HEK293 (cell line): ENCODE results near the gene MYD88.

Source experiments
- CTCF ChIA-PET: fragments of 350-600 bp; formaldehyde crosslinking; extraction: SDS; loops from one replicate; lab custom pipeline; 2021; ENCODE audit warnings: antibody characterized with exemption; lab: Yijun Ruan, JAX
- POLR2A ChIA-PET: fragments of 300-600 bp; formaldehyde crosslinking; extraction: SDS; loops from one replicate; lab custom pipeline; 2020; ENCODE audit warnings: antibody characterized with exemption, inconsistent platforms; lab: Yijun Ruan, JAX
- H3K27ac ChIP-seq: fragments of 200-500 bp; sonication (Bioruptor generic); 2 replicates; pipeline ENCODE4 v1.5.1; 2014; ENCODE audit warnings: low read depth, low read length, control low read depth, inconsistent platforms; ENCODE audit errors: extremely low read depth
- H3K36me3 ChIP-seq, 2 experiments: fragments of 200-500 bp in 1 of 2; sonication (Bioruptor generic) in 1 of 2; 1 replicate in 1 of 2; 2 replicates in 1 of 2; pipeline ENCODE4 v1.5.1; 2014 to 2017; ENCODE audit warnings: inconsistent platforms in 2 of 2, low read length in 2 of 2; ENCODE audit not compliant: control insufficient read depth in 2 of 2, insufficient read depth in 1 of 2
- H3K4me1 ChIP-seq: fragments of 200-500 bp; sonication (Bioruptor generic); 2 replicates; pipeline ENCODE4 v1.5.1; 2014; ENCODE audit warnings: mild to moderate bottlenecking, low read length, inconsistent platforms; ENCODE audit not compliant: control insufficient read depth, insufficient read depth
- H3K4me3 ChIP-seq: 2 replicates; pipeline ENCODE4 v1.5.1; 2011; ENCODE audit warnings: low read depth, mild to moderate bottlenecking, control low read depth, low read length, moderate library complexity
- H3K9me3 ChIP-seq: fragments of 200-500 bp; sonication (Bioruptor generic); 2 replicates; pipeline ENCODE4 v1.5.1; 2014; ENCODE audit warnings: low read depth, low read length, inconsistent platforms; ENCODE audit not compliant: control insufficient read depth, insufficient read depth
- GLIS2 ChIP-seq: fragments of 450-650 bp; formaldehyde crosslinking; IDR thresholded peaks from 2 replicates; pipeline ENCODE4 v1.5.1; 2016; ENCODE audit warnings: missing biosample characterization, missing genetic modification characterization
- SP3 ChIP-seq: fragments of 450-650 bp; formaldehyde crosslinking; IDR thresholded peaks from 2 replicates; pipeline ENCODE4 v1.5.1; 2016; ENCODE audit warnings: missing biosample characterization, missing genetic modification characterization
- YY2 ChIP-seq: fragments of 450-650 bp; formaldehyde crosslinking; IDR thresholded peaks from 2 replicates; pipeline ENCODE4 v1.5.1; 2016; ENCODE audit warnings: missing biosample characterization, missing genetic modification characterization
- ZFP69B ChIP-seq: fragments of 450-650 bp; formaldehyde crosslinking; IDR thresholded peaks from 2 replicates; pipeline ENCODE4 v1.5.1; 2016; ENCODE audit warnings: missing biosample characterization, missing genetic modification characterization
- ZIC2 ChIP-seq: fragments of 450-650 bp; formaldehyde crosslinking; IDR thresholded peaks from 2 replicates; pipeline ENCODE4 v1.5.1; 2016; ENCODE audit warnings: missing biosample characterization, missing genetic modification characterization
- ZNF19 ChIP-seq: fragments of 450-650 bp; formaldehyde crosslinking; IDR thresholded peaks from 2 replicates; pipeline ENCODE4; 2016; ENCODE audit warnings: missing biosample characterization, missing genetic modification characterization, low read depth
- ZNF211 ChIP-seq: fragments of 450-650 bp; formaldehyde crosslinking; IDR thresholded peaks from 2 replicates; pipeline ENCODE4 v1.5.1; 2016; ENCODE audit warnings: low read depth, missing biosample characterization, missing genetic modification characterization
- ZNF214 ChIP-seq: fragments of 450-650 bp; formaldehyde crosslinking; IDR thresholded peaks from 2 replicates; pipeline ENCODE4 v1.5.1; 2017; ENCODE audit warnings: missing biosample characterization, mild to moderate bottlenecking, missing genetic modification characterization, borderline replicate concordance
- ZNF221 ChIP-seq: fragments of 450-650 bp; formaldehyde crosslinking; IDR thresholded peaks from 2 replicates; pipeline ENCODE4 v1.5.1; 2017; ENCODE audit warnings: missing biosample characterization, missing genetic modification characterization, borderline replicate concordance
- ZNF280D ChIP-seq: fragments of 450-650 bp; formaldehyde crosslinking; IDR thresholded peaks from 2 replicates; pipeline ENCODE4 v1.5.1; 2016; ENCODE audit warnings: missing biosample characterization, missing genetic modification characterization
- ZNF433 ChIP-seq: fragments of 450-650 bp; formaldehyde crosslinking; IDR thresholded peaks from 2 replicates; pipeline ENCODE4 v1.5.1; 2016; ENCODE audit warnings: missing biosample characterization, missing genetic modification characterization, low read depth
- ZNF513 ChIP-seq: fragments of 450-650 bp; IDR thresholded peaks from 2 replicates; pipeline ENCODE4 v1.5.1; 2018; ENCODE audit warnings: missing biosample characterization, missing genetic modification characterization
- ZNF580 ChIP-seq: fragments of 450-650 bp; formaldehyde crosslinking; IDR thresholded peaks from 2 replicates; pipeline ENCODE4 v1.5.1; 2016; ENCODE audit warnings: missing biosample characterization, missing genetic modification characterization
- ZSCAN18 ChIP-seq: fragments of 450-650 bp; formaldehyde crosslinking; IDR thresholded peaks from 2 replicates; pipeline ENCODE4 v1.5.1; 2016; ENCODE audit warnings: missing biosample characterization, missing genetic modification characterization
- TF ChIP-seq, protein P1 (sequence below): fragments of 450-650 bp; formaldehyde crosslinking; IDR thresholded peaks from 2 replicates; pipeline ENCODE4 v1.5.1; 2017; ENCODE audit warnings: missing biosample characterization, missing genetic modification characterization

MYD88 gene

DNA sequence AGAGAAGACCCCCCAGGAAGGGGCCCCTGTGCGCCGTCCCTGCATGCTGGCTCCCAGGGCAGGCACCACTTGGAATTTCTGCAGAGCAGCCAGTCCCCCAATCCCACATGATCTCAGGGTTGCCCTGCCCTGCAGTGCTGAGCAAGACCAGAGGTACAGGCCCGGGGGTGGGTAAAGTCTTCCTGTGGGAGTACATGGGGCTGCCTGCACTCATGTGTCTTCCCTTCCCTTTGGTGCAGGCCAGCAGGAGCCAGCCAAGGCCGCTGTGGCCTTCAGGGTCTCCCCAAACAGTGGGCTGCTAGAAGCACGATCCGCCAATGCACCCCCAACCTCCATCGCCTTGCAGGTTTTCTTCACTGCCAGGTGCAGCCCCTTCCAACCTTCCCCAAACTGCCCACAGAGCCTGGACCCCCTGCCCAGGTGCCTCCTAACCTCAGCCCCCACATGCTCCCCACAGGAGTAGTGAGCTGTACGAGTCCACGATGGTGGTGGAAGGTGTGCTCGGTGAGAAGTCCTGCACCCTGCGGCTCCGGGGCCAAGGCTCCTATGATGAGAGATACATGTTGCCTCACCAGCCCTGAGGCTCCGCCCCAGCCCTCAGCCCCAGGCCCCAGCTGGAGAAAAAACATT is 16.5 kb upstream of the MYD88 start:
- Histone ChIP-seq H3K4me1 (no peaks in the 10 kb centered on the region), H3K4me3 (no peak overlapping the region), H3K27ac (no peak overlapping the region), H3K9me3 (no peaks in the 10 kb centered on the region), H3K36me3 (peaks cover 0 to 69% of the 10 kb centered on the region in 2 experiments)
- ChIA-PET POLR2A (no interaction called here), CTCF (no interaction called here)
- peak; percentile 57 for TF ChIP-seq ZIC2
- TF ChIP-seq YY2 (tag by site-specific recombination): no peak

- Histone ChIP-seq H3K4me1 (no peaks in the 10 kb centered on the region), H3K4me3 (no peak overlapping the region), H3K9me3 (no peaks in the 10 kb centered on the region), H3K27ac (no peak overlapping the region), H3K36me3 (peaks cover 0 to 78% of the 10 kb centered on the region in 2 experiments)
- TF ChIP-seq ZNF580 (no peak), SP3 (no peak), ZFP69B (no peak), ZSCAN18 (tag by site-specific recombination) (no peak), ZNF211 (tag by site-specific recombination) (no peak), ZNF280D (tag by site-specific recombination) (no peak), ZNF221 (tag by site-specific recombination) (no peak), ZNF433 (no peak), ZNF513 (tag by site-specific recombination) (no peak), GLIS2 (tag by site-specific recombination) (no peak), ZNF214 (tag by site-specific recombination) (no peak), ZNF19 (tag by site-specific recombination) (no peak)
- TF ChIP-seq, protein P1, sequence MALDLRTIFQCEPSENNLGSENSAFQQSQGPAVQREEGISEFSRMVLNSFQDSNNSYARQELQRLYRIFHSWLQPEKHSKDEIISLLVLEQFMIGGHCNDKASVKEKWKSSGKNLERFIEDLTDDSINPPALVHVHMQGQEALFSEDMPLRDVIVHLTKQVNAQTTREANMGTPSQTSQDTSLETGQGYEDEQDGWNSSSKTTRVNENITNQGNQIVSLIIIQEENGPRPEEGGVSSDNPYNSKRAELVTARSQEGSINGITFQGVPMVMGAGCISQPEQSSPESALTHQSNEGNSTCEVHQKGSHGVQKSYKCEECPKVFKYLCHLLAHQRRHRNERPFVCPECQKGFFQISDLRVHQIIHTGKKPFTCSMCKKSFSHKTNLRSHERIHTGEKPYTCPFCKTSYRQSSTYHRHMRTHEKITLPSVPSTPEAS (tag by site-specific recombination): no peak
- ChIA-PET POLR2A (no interaction called here), CTCF (no interaction called here)
These were observed 15.7 kb upstream of the MYD88 start for GRCh38 chr3:38122712-38123290.
